ENCODE measurements around the gene ODAD3.

DNA sequence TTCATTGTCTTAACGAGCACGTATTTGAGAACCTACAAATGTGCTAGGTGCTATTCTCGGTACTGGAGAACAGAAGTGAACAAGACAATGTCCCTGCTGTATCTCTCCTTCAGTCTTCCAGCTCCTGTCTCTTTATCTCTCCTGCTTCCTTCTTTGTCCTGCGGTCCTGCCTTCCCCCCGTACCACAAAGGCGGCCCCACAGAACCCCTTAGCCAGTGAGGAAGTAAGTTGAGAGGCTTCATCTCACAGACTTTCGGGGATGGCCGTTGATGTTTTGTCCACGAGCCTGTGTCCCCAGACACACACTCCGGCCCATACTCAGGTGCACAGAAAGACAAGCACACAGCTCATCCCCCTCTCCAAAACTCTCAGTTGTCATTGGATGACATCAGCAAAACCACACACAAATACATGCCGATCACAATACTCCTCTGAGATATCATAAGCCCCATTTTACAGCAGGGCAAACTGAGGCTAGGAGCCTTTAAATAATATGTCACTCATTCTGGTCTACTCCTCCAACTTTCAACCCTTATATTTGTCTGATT is 61.0 kb downstream of the ODAD3 start:
- TF ChIP-seq, protein P1, sequence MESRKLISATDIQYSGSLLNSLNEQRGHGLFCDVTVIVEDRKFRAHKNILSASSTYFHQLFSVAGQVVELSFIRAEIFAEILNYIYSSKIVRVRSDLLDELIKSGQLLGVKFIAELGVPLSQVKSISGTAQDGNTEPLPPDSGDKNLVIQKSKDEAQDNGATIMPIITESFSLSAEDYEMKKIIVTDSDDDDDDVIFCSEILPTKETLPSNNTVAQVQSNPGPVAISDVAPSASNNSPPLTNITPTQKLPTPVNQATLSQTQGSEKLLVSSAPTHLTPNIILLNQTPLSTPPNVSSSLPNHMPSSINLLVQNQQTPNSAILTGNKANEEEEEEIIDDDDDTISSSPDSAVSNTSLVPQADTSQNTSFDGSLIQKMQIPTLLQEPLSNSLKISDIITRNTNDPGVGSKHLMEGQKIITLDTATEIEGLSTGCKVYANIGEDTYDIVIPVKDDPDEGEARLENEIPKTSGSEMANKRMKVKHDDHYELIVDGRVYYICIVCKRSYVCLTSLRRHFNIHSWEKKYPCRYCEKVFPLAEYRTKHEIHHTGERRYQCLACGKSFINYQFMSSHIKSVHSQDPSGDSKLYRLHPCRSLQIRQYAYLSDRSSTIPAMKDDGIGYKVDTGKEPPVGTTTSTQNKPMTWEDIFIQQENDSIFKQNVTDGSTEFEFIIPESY (IDR thresholded peaks at IDR 0.05), result no peak
- TF ChIP-seq, protein P2, sequence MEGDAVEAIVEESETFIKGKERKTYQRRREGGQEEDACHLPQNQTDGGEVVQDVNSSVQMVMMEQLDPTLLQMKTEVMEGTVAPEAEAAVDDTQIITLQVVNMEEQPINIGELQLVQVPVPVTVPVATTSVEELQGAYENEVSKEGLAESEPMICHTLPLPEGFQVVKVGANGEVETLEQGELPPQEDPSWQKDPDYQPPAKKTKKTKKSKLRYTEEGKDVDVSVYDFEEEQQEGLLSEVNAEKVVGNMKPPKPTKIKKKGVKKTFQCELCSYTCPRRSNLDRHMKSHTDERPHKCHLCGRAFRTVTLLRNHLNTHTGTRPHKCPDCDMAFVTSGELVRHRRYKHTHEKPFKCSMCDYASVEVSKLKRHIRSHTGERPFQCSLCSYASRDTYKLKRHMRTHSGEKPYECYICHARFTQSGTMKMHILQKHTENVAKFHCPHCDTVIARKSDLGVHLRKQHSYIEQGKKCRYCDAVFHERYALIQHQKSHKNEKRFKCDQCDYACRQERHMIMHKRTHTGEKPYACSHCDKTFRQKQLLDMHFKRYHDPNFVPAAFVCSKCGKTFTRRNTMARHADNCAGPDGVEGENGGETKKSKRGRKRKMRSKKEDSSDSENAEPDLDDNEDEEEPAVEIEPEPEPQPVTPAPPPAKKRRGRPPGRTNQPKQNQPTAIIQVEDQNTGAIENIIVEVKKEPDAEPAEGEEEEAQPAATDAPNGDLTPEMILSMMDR (IDR thresholded peaks at IDR 0.05 in 2 of 3, conservative IDR thresholded peaks at IDR 0.05 in 1 of 3; ENCODE audit: control insufficient read depth in 2 of 3, extremely low read depth in 1 of 3, insufficient read depth in 1 of 3, low read depth in 3 of 3, low read length in 3 of 3), result no peak
- TF ChIP-seq CHD4 (IDR thresholded peaks at IDR 0.05) (no peak), EP300 (IDR thresholded peaks at IDR 0.05; ENCODE audit: borderline replicate concordance in 1 of 2, control insufficient read depth in 1 of 2, low read depth in 2 of 2, low read length in 2 of 2) (no peak), MXI1 (IDR thresholded peaks at IDR 0.05; ENCODE audit: low read depth, low read length) (no peak), POLR2AphosphoS5 (IDR thresholded peaks at IDR 0.05; ENCODE audit: low read length) (no peak)
- TF ChIP-seq, protein P3, sequence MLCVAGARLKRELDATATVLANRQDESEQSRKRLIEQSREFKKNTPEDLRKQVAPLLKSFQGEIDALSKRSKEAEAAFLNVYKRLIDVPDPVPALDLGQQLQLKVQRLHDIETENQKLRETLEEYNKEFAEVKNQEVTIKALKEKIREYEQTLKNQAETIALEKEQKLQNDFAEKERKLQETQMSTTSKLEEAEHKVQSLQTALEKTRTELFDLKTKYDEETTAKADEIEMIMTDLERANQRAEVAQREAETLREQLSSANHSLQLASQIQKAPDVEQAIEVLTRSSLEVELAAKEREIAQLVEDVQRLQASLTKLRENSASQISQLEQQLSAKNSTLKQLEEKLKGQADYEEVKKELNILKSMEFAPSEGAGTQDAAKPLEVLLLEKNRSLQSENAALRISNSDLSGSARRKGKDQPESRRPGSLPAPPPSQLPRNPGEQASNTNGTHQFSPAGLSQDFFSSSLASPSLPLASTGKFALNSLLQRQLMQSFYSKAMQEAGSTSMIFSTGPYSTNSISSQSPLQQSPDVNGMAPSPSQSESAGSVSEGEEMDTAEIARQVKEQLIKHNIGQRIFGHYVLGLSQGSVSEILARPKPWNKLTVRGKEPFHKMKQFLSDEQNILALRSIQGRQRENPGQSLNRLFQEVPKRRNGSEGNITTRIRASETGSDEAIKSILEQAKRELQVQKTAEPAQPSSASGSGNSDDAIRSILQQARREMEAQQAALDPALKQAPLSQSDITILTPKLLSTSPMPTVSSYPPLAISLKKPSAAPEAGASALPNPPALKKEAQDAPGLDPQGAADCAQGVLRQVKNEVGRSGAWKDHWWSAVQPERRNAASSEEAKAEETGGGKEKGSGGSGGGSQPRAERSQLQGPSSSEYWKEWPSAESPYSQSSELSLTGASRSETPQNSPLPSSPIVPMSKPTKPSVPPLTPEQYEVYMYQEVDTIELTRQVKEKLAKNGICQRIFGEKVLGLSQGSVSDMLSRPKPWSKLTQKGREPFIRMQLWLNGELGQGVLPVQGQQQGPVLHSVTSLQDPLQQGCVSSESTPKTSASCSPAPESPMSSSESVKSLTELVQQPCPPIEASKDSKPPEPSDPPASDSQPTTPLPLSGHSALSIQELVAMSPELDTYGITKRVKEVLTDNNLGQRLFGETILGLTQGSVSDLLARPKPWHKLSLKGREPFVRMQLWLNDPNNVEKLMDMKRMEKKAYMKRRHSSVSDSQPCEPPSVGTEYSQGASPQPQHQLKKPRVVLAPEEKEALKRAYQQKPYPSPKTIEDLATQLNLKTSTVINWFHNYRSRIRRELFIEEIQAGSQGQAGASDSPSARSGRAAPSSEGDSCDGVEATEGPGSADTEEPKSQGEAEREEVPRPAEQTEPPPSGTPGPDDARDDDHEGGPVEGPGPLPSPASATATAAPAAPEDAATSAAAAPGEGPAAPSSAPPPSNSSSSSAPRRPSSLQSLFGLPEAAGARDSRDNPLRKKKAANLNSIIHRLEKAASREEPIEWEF (IDR thresholded peaks at IDR 0.05; ENCODE audit: insufficient replicate concordance, low read depth, low read length), result no peak

All from GM12878 (cell line).